Cardiac fibroblast (primary cell): ENCODE measurements around the gene ACO2.

Experiments
- DNase-seq, 2 donors: peaks; one replicate each; pipeline versions ENCODE4 v3.0.0 to v3.0.0-alpha.2; 2010; ENCODE audit warnings: low read depth in 2 of 2
- H3K4me3 ChIP-seq, 2 donors: replicated peaks in 1 of 2; 1 replicate in 1 of 2; 2 replicates in 1 of 2; pipeline ENCODE4 v1.5.1; 2011; ENCODE audit warnings: low read depth in 2 of 2, low read length in 2 of 2, mild to moderate bottlenecking in 2 of 2, moderate library complexity in 1 of 2
- CTCF ChIP-seq: IDR thresholded peaks from one replicate; pipeline ENCODE4 v1.5.1; 2011; ENCODE audit warnings: low read depth, mild to moderate bottlenecking, low read length, inconsistent platforms

ACO2 gene

GRCh38 chr22:41532908-41533825, 64.2 kb downstream of the ACO2 start:
- DNase-seq = peak; percentile 72
- peak; percentile 86 for TF ChIP-seq CTCF
- H3K4me3 ChIP-seq = no peak overlapping the region

GRCh38 chr22:41534219-41534618, 65.3 kb downstream of the ACO2 start:
- TF ChIP-seq CTCF = no peak
- H3K4me3 ChIP-seq = no peak overlapping the region
- DNase-seq = no peak

GRCh38 chr22:41535244-41535643, 66.3 kb downstream of the ACO2 start:
- DNase-seq = peak; percentile 21 to 30
- TF ChIP-seq CTCF = peak; percentile 16
- no peak overlapping the region for H3K4me3 ChIP-seq

- DNase-seq = no peak
- H3K4me3 ChIP-seq = no peak overlapping the region
- TF ChIP-seq CTCF = no peak
These were observed 68.3 kb downstream of the ACO2 start for GRCh38 chr22:41537203-41537602.

- no peak for TF ChIP-seq CTCF
- DNase-seq = no peak
- H3K4me3 ChIP-seq = no peak overlapping the region
These were observed 69.7 kb downstream of the ACO2 start for GRCh38 chr22:41538583-41538982.

GRCh38 chr22:41539146-41540005, 70.5 kb downstream of the ACO2 start:
- no peak for DNase-seq
- no peak for TF ChIP-seq CTCF
- H3K4me3 ChIP-seq = no peak overlapping the region
